GM23338 (cell line): ENCODE data around the gene LRMDA. TPM values are rescaled to one million over a fixed set of nuclear protein-coding genes. Genes with fewer than 3 reads are reported as not detected.

Source experiments
- ATAC-seq: fragments of 200-7000 bp; cut with Tn5 transposase; 3 replicates; pipeline ENCODE4 v1.9.1; 2020
- DNase-seq: peaks from one replicate; pipeline ENCODE4 v3.0.0-alpha.2; 2015; ENCODE audit warnings: low spot score
- H2AFZ ChIP-seq: fragments of 200-600 bp; sonication (generic); 2 replicates; pipeline ENCODE4 v1.8.0; 2016; ENCODE audit warnings: antibody characterized with exemption, mild to moderate bottlenecking, moderate library complexity
- H3F3A ChIP-seq: fragments of 200-600 bp; sonication (generic); replicated peaks from 2 replicates; pipeline ENCODE4 v1.8.0; 2017; ENCODE audit warnings: antibody characterized with exemption, mixed run types, low read depth
- H3K27ac ChIP-seq: fragments of 200-600 bp; sonication (generic); 2 replicates; pipeline ENCODE4 v1.6.1; 2016; ENCODE audit warnings: low read depth
- H3K27me3 ChIP-seq: fragments of 200-600 bp; sonication (generic); 2 replicates; pipeline ENCODE4 v1.8.0; 2016; ENCODE audit warnings: mild to moderate bottlenecking, mixed run types, moderate library complexity; ENCODE audit not compliant: insufficient read depth
- H3K36me3 ChIP-seq: fragments of 200-600 bp; sonication (generic); 2 replicates; pipeline ENCODE4 v1.8.0; 2016; ENCODE audit warnings: mild to moderate bottlenecking; ENCODE audit not compliant: insufficient read depth
- H3K4me1 ChIP-seq: fragments of 200-600 bp; sonication (generic); 2 replicates; pipeline ENCODE4 v1.8.0; 2016; ENCODE audit warnings: mild to moderate bottlenecking, moderate library complexity; ENCODE audit not compliant: insufficient read depth
- H3K4me2 ChIP-seq: fragments of 200-600 bp; sonication (generic); 2 replicates; pipeline ENCODE4 v1.7.1; 2017; ENCODE audit warnings: mixed run types
- H3K4me3 ChIP-seq: fragments of 200-600 bp; sonication (generic); 2 replicates; pipeline ENCODE4 v1.6.1; 2016; ENCODE audit warnings: mixed run types
- H3K79me2 ChIP-seq: fragments of 200-600 bp; sonication (generic); replicated peaks from 2 replicates; pipeline ENCODE4 v1.8.0; 2017; ENCODE audit warnings: mild to moderate bottlenecking; ENCODE audit not compliant: insufficient read depth
- H3K9me2 ChIP-seq: fragments of 200-600 bp; sonication (generic); 2 replicates; pipeline ENCODE4 v1.8.0; 2017; ENCODE audit not compliant: insufficient read depth
- H4K20me1 ChIP-seq: fragments of 200-600 bp; sonication (generic); replicated peaks from 2 replicates; pipeline ENCODE4 v1.8.0; 2017; ENCODE audit warnings: mild to moderate bottlenecking; ENCODE audit not compliant: insufficient read depth
- H3K27ac Mint-ChIP-seq: 2 replicates; pipeline ENCODE4 v1.8.0; 2020; ENCODE audit warnings: inconsistent platforms, mild to moderate bottlenecking, moderate library complexity, mixed read lengths
- H3K27me3 Mint-ChIP-seq: 3 replicates; pipeline ENCODE4 v1.8.0; 2022; ENCODE audit warnings: low read depth, mild to moderate bottlenecking, moderate library complexity, mixed read lengths, inconsistent platforms; ENCODE audit not compliant: insufficient read depth, poor library complexity
- H3K36me3 Mint-ChIP-seq: 3 replicates; pipeline ENCODE4 v1.8.0; 2021; ENCODE audit warnings: low read depth, mild to moderate bottlenecking, inconsistent platforms, moderate library complexity, mixed read lengths
- H3K4me1 Mint-ChIP-seq: 3 replicates; pipeline ENCODE4 v1.8.0; 2020; ENCODE audit warnings: mild to moderate bottlenecking, inconsistent platforms, mixed read lengths
- H3K4me3 Mint-ChIP-seq: 3 replicates; pipeline ENCODE4 v1.8.0; 2021; ENCODE audit warnings: moderate library complexity, mild to moderate bottlenecking, inconsistent platforms, mixed read lengths
- H3K9me3 Mint-ChIP-seq: 3 replicates; pipeline ENCODE4 v1.8.0; 2020; ENCODE audit warnings: moderate library complexity, mild to moderate bottlenecking, inconsistent platforms, mixed read lengths
- CREB1 ChIP-seq: fragments of 250-450 bp; sonication (Bioruptor Pico); IDR thresholded peaks from 2 replicates; pipeline ENCODE4 v1.5.0; 2020; ENCODE audit warnings: low read depth, mild to moderate bottlenecking, moderate library complexity
- CTCF ChIP-seq, 2 experiments: fragments of 200-600 bp in 1 of 2; sonication (generic) in 1 of 2; conservative IDR thresholded peaks; 2 replicates each; pipeline versions ENCODE4 v1.5.1 to v1.6.1; 2016 to 2017; ENCODE audit warnings: antibody characterized with exemption in 2 of 2, low read depth in 2 of 2, mild to moderate bottlenecking in 2 of 2, moderate library complexity in 1 of 2
- EZH2 ChIP-seq: fragments of 200-600 bp; sonication (generic); IDR thresholded peaks from one replicate; pipeline ENCODE4 v1.8.0; 2017; ENCODE audit warnings: antibody characterized with exemption, mild to moderate bottlenecking, low read depth; ENCODE audit not compliant: unreplicated experiment
- EZH2phosphoT487 ChIP-seq: fragments of 200-600 bp; sonication (generic); IDR thresholded peaks from one replicate; pipeline ENCODE4 v1.8.1; 2018; ENCODE audit warnings: antibody characterized with exemption; ENCODE audit not compliant: unreplicated experiment
- JUNB ChIP-seq: IDR thresholded peaks from one replicate; pipeline ENCODE4 v1.6.1; 2016; ENCODE audit warnings: antibody characterized with exemption; ENCODE audit not compliant: unreplicated experiment
- NANOG ChIP-seq: IDR thresholded peaks from 2 replicates; pipeline ENCODE4 v1.6.1; 2016; ENCODE audit warnings: antibody characterized with exemption, borderline replicate concordance
- POLR2AphosphoS5 ChIP-seq: IDR thresholded peaks from 2 replicates; pipeline ENCODE4 v1.6.1; 2016; ENCODE audit warnings: antibody characterized with exemption, low read depth
- ZNF114 ChIP-seq: fragments of 250-450 bp; sonication (Bioruptor Pico); IDR thresholded peaks from 2 replicates; pipeline ENCODE4 v1.5.0; 2020; ENCODE audit warnings: mild to moderate bottlenecking, moderate library complexity
- ZNF331 ChIP-seq: fragments of 250-450 bp; sonication (Bioruptor Pico); IDR thresholded peaks from 2 replicates; pipeline ENCODE4 v1.5.0; 2020; ENCODE audit warnings: low read depth, mild to moderate bottlenecking, moderate library complexity
- polyA plus RNA-seq: library from polyadenylated mRNA; unstranded; fragments of >200 nt; fragmentation: Nextera tagmentation; extraction: Ambion mirVana; gene quantifications from 2 replicates; pipeline ENCODE4 v1.2.1, GENCODE V29; 2016
- total RNA-seq: library from RNA; depleted of rRNA; stranded (reverse); fragments of >200 nt; shearing (Covaris generic); gene quantifications from 2 replicates; pipeline ENCODE4 v1.2.3, GENCODE V29; 2014
- TF ChIP-seq, protein P1 (sequence below): fragments of 250-450 bp; sonication (Bioruptor Pico); IDR thresholded peaks from 2 replicates; pipeline ENCODE4 v1.5.0; 2020; ENCODE audit warnings: mild to moderate bottlenecking, moderate library complexity
- TF ChIP-seq, protein P2 (sequence below): IDR thresholded peaks from one replicate; pipeline ENCODE4 v1.6.1; 2018; ENCODE audit warnings: antibody characterized with exemption; ENCODE audit not compliant: unreplicated experiment

LRMDA gene
- total and polyA plus RNA-seq, 2 experiments from 2014 or later, result 0.90 to 1.8 TPM

- TF ChIP-seq, protein P1, sequence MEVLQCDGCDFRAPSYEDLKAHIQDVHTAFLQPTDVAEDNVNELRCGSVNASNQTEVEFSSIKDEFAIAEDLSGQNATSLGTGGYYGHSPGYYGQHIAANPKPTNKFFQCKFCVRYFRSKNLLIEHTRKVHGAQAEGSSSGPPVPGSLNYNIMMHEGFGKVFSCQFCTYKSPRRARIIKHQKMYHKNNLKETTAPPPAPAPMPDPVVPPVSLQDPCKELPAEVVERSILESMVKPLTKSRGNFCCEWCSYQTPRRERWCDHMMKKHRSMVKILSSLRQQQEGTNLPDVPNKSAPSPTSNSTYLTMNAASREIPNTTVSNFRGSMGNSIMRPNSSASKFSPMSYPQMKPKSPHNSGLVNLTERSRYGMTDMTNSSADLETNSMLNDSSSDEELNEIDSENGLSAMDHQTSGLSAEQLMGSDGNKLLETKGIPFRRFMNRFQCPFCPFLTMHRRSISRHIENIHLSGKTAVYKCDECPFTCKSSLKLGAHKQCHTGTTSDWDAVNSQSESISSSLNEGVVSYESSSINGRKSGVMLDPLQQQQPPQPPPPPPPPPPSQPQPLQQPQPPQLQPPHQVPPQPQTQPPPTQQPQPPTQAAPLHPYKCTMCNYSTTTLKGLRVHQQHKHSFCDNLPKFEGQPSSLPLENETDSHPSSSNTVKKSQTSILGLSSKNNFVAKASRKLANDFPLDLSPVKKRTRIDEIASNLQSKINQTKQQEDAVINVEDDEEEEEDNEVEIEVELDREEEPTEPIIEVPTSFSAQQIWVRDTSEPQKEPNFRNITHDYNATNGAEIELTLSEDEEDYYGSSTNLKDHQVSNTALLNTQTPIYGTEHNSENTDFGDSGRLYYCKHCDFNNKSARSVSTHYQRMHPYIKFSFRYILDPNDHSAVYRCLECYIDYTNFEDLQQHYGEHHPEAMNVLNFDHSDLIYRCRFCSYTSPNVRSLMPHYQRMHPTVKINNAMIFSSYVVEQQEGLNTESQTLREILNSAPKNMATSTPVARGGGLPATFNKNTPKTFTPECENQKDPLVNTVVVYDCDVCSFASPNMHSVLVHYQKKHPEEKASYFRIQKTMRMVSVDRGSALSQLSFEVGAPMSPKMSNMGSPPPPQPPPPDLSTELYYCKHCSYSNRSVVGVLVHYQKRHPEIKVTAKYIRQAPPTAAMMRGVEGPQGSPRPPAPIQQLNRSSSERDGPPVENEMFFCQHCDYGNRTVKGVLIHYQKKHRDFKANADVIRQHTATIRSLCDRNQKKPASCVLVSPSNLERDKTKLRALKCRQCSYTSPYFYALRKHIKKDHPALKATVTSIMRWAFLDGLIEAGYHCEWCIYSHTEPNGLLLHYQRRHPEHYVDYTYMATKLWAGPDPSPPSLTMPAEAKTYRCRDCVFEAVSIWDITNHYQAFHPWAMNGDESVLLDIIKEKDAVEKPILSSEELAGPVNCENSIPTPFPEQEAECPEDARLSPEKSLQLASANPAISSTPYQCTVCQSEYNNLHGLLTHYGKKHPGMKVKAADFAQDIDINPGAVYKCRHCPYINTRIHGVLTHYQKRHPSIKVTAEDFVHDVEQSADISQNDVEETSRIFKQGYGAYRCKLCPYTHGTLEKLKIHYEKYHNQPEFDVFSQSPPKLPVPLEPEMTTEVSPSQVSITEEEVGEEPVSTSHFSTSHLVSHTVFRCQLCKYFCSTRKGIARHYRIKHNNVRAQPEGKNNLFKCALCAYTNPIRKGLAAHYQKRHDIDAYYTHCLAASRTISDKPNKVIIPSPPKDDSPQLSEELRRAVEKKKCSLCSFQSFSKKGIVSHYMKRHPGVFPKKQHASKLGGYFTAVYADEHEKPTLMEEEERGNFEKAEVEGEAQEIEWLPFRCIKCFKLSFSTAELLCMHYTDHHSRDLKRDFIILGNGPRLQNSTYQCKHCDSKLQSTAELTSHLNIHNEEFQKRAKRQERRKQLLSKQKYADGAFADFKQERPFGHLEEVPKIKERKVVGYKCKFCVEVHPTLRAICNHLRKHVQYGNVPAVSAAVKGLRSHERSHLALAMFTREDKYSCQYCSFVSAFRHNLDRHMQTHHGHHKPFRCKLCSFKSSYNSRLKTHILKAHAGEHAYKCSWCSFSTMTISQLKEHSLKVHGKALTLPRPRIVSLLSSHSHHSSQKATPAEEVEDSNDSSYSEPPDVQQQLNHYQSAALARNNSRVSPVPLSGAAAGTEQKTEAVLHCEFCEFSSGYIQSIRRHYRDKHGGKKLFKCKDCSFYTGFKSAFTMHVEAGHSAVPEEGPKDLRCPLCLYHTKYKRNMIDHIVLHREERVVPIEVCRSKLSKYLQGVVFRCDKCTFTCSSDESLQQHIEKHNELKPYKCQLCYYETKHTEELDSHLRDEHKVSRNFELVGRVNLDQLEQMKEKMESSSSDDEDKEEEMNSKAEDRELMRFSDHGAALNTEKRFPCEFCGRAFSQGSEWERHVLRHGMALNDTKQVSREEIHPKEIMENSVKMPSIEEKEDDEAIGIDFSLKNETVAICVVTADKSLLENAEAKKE (CRISPR knock-in tag), result no peak
- no peak for TF ChIP-seq EZH2
- no peak for TF ChIP-seq JUNB
- TF ChIP-seq ZNF331 (CRISPR knock-in tag), result no peak
- no peak for TF ChIP-seq CTCF (conservative IDR thresholded peaks at IDR 0.05; ENCODE audit: low read depth in 2 of 2)
- TF ChIP-seq NANOG, result no peak
- TF ChIP-seq CREB1 (CRISPR knock-in tag), result no peak
- no peak for TF ChIP-seq EZH2phosphoT487
Measured at GRCh38 chr10:76375761-76376160, 944.3 kb downstream of the LRMDA start (continued).

DNA sequence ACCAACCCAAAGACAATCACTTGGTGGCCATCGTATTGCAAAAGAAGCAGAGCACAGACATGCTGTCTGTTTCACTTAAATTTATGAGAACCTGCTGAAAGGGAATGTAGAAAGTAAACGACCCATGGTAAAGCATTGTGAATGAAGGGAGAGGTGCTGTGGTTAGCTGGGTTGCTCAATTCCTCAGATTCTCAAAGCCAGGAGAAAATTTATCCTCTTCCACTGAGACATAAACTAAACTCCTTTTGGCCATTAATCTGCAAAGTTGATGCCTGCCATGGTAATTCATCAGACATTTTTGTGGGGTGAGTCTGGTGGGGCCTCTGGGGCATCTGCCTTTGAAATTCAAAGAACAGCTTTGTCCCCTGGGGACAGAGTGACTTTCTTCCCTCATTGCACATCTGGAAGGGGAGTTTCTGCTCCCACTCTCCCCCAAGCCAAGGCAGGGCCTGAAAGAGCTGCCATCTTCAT is 951.0 kb downstream of the LRMDA start:
- H3K4me3 ChIP-seq, result no peak overlapping the region
- no peaks in the 10 kb centered on the region for H3K4me1 ChIP-seq
- H3K27me3 ChIP-seq, result no peaks in the 10 kb centered on the region
- no peak for ATAC-seq
- no peak overlapping the region for H3K27ac Mint-ChIP-seq
- H3K9me3 Mint-ChIP-seq, result no peaks in the 10 kb centered on the region
- peaks cover 2% of the 10 kb centered on the region for H3K27me3 Mint-ChIP-seq
- no peak overlapping the region for H3K4me3 Mint-ChIP-seq
- no peak overlapping the region for H3K4me2 ChIP-seq
- no peak overlapping the region for H2AFZ ChIP-seq
- no peak overlapping the region for H3K27ac ChIP-seq
- H3K36me3 Mint-ChIP-seq, result no peaks in the 10 kb centered on the region
- peaks cover 8% of the 10 kb centered on the region for H3K4me1 Mint-ChIP-seq
- H3K36me3 ChIP-seq, result no peaks in the 10 kb centered on the region
- no peaks in the 10 kb centered on the region for H3K79me2 ChIP-seq
- H3F3A ChIP-seq, result no peaks in the 10 kb centered on the region
- no peak for DNase-seq
- no peaks in the 10 kb centered on the region for H4K20me1 ChIP-seq
- H3K9me2 ChIP-seq, result no peaks in the 10 kb centered on the region; the same call in 1 of the 2 replicates
- TF ChIP-seq ZNF331 (CRISPR knock-in tag), result no peak
- TF ChIP-seq CTCF (conservative IDR thresholded peaks at IDR 0.05; ENCODE audit: low read depth in 2 of 2), result no peak
- TF ChIP-seq CREB1 (CRISPR knock-in tag), result no peak
- TF ChIP-seq EZH2, result no peak
- no peak for TF ChIP-seq POLR2AphosphoS5
- no peak for TF ChIP-seq EZH2phosphoT487
- TF ChIP-seq, protein P2, sequence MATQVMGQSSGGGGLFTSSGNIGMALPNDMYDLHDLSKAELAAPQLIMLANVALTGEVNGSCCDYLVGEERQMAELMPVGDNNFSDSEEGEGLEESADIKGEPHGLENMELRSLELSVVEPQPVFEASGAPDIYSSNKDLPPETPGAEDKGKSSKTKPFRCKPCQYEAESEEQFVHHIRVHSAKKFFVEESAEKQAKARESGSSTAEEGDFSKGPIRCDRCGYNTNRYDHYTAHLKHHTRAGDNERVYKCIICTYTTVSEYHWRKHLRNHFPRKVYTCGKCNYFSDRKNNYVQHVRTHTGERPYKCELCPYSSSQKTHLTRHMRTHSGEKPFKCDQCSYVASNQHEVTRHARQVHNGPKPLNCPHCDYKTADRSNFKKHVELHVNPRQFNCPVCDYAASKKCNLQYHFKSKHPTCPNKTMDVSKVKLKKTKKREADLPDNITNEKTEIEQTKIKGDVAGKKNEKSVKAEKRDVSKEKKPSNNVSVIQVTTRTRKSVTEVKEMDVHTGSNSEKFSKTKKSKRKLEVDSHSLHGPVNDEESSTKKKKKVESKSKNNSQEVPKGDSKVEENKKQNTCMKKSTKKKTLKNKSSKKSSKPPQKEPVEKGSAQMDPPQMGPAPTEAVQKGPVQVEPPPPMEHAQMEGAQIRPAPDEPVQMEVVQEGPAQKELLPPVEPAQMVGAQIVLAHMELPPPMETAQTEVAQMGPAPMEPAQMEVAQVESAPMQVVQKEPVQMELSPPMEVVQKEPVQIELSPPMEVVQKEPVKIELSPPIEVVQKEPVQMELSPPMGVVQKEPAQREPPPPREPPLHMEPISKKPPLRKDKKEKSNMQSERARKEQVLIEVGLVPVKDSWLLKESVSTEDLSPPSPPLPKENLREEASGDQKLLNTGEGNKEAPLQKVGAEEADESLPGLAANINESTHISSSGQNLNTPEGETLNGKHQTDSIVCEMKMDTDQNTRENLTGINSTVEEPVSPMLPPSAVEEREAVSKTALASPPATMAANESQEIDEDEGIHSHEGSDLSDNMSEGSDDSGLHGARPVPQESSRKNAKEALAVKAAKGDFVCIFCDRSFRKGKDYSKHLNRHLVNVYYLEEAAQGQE, result no peak
- TF ChIP-seq NANOG, result no peak
- TF ChIP-seq ZNF114, result no peak
